HepG2 (cell line): ENCODE data around the gene HAGH. TPM values are rescaled to one million over a fixed set of nuclear protein-coding genes. Genes with fewer than 3 reads are reported as not detected.

ENCODE experiments used
- ARID4A ChIP-seq: sonication (generic); formaldehyde crosslinking; IDR thresholded peaks from 2 replicates; pipeline ENCODE4 v1.5.0; 2020; ENCODE audit warnings: mild to moderate bottlenecking, missing genetic modification reagents, borderline replicate concordance
- ATF7-NPFF ChIP-seq: sonication (generic); formaldehyde crosslinking; IDR thresholded peaks from 2 replicates; pipeline ENCODE4 v1.8.1; 2023; ENCODE audit warnings: mild to moderate bottlenecking, low read depth, missing genetic modification reagents, moderate library complexity
- FOXA1 ChIP-seq, 2 experiments: fragments of 450-650 bp in 1 of 2; sonication (generic) in 1 of 2; formaldehyde crosslinking in 1 of 2; IDR thresholded peaks; 2 replicates each; pipeline versions ENCODE4 v1.4.0 to v1.6.1; 2016 to 2020; ENCODE audit warnings: missing genetic modification reagents in 1 of 2
- JUNB ChIP-seq: sonication (generic); formaldehyde crosslinking; IDR thresholded peaks from 2 replicates; pipeline ENCODE4 v1.8.0; 2022; ENCODE audit warnings: missing genetic modification reagents, mild to moderate bottlenecking, borderline replicate concordance
- LRRFIP1 ChIP-seq: sonication (generic); formaldehyde crosslinking; conservative IDR thresholded peaks from 2 replicates; pipeline ENCODE4 v1.4.0; 2020; ENCODE audit warnings: missing genetic modification reagents
- MEF2D ChIP-seq: sonication (generic); formaldehyde crosslinking; IDR thresholded peaks from 2 replicates; pipeline ENCODE4 v1.5.1; 2020; ENCODE audit warnings: mild to moderate bottlenecking, missing genetic modification reagents
- NONO ChIP-seq, 2 experiments: fragments of 450-650 bp in 1 of 2; sonication (generic) in 1 of 2; formaldehyde crosslinking in 1 of 2; IDR thresholded peaks in 1 of 2; conservative IDR thresholded peaks in 1 of 2; 2 replicates each; pipeline versions ENCODE4 v1.6.1 to v1.8.0; 2017 to 2022; ENCODE audit warnings: mild to moderate bottlenecking in 1 of 2, missing genetic modification reagents in 1 of 2, moderate library complexity in 1 of 2
- NR2C2 ChIP-seq: sonication (generic); formaldehyde crosslinking; IDR thresholded peaks from 2 replicates; pipeline ENCODE4 v1.4.0; 2020; ENCODE audit warnings: missing genetic modification reagents, mild to moderate bottlenecking, moderate library complexity, borderline replicate concordance
- PHF20 ChIP-seq: sonication (generic); formaldehyde crosslinking; IDR thresholded peaks from 2 replicates; pipeline ENCODE4 v1.5.0; 2020; ENCODE audit warnings: mild to moderate bottlenecking, missing genetic modification reagents
- POGK ChIP-seq: sonication (generic); formaldehyde crosslinking; conservative IDR thresholded peaks from 2 replicates; pipeline ENCODE4 v1.8.0; 2022; ENCODE audit warnings: mild to moderate bottlenecking, moderate library complexity, missing genetic modification reagents
- SIX4 ChIP-seq: sonication (generic); formaldehyde crosslinking; IDR thresholded peaks from 2 replicates; pipeline ENCODE4 v1.4.0; 2020; ENCODE audit warnings: missing genetic modification reagents
- ZMYM2 ChIP-seq: sonication (generic); formaldehyde crosslinking; IDR thresholded peaks from 2 replicates; pipeline ENCODE4 v1.8.0; 2022; ENCODE audit warnings: mild to moderate bottlenecking, missing genetic modification reagents
- ZNF17 ChIP-seq: sonication (generic); formaldehyde crosslinking; IDR thresholded peaks from 2 replicates; pipeline ENCODE4 v1.5.0; 2020; ENCODE audit warnings: mild to moderate bottlenecking, missing genetic modification reagents
- ZNF580 ChIP-seq: IDR thresholded peaks from 2 replicates; pipeline ENCODE4 v1.6.1; 2016; ENCODE audit warnings: low read depth, borderline replicate concordance
- ZNF710 ChIP-seq: sonication (generic); formaldehyde crosslinking; IDR thresholded peaks from 2 replicates; pipeline ENCODE4 v1.5.0; 2020; ENCODE audit warnings: mild to moderate bottlenecking, missing genetic modification reagents, borderline replicate concordance
- ZNF772 ChIP-seq: sonication (generic); formaldehyde crosslinking; IDR thresholded peaks from 2 replicates; pipeline ENCODE4 v1.5.0; 2020; ENCODE audit warnings: mild to moderate bottlenecking, missing genetic modification reagents
- ZNF792 ChIP-seq: IDR thresholded peaks from 2 replicates; pipeline ENCODE4 v1.6.1; 2016
- polyA plus RNA-seq, 8 experiments: library from polyadenylated mRNA; depleted of rRNA in 3 of 8; stranded (reverse) in 7 of 8; unstranded in 1 of 8; fragments of >200 nt; fragmentation: Illumina TruSeq in 4 of 8; extraction: Trizol in 4 of 8; gene quantifications; 2 replicates each; pipeline versions ENCODE4 v1.2.1 to v1.2.3, GENCODE V29; 2011 to 2016; ENCODE audit warnings: low read depth in 4 of 8, missing spikeins in 1 of 8, mixed read lengths in 1 of 8; ENCODE audit not compliant: insufficient read depth in 1 of 8
- total RNA-seq, 5 experiments: library from RNA; depleted of rRNA; stranded (reverse); fragments of >200 nt; fragmentation: Illumina TruSeq; extraction: Trizol; gene quantifications; 2 replicates each; pipeline ENCODE4 v1.2.3, GENCODE V29; 2016; ENCODE audit warnings: low read depth in 1 of 5

HAGH gene
- total and polyA plus RNA-seq, 2 of the 13 experiments (the other 11 are each of a cell fraction or from before 2014, with no cell fraction given) = 70.4 to 95.4 TPM

GRCh38 chr16:1782408-1783264 lies 44.0 kb downstream of the HAGH start, which contains the start of the genes NUBP2 and SPSB3 (continued):
- TF ChIP-seq POGK (CRISPR knock-in tag) (no peak), FOXA1 (IDR thresholded peaks at IDR 0.05) (no peak), FOXA1 (CRISPR knock-in tag; IDR thresholded peaks at IDR 0.05) (no peak; the same call in 1 of the 2 replicates), MEF2D (CRISPR knock-in tag) (no peak), ZMYM2 (CRISPR knock-in tag) (no peak), ZNF792 (peak; percentile 31; the same call in 1 of the 2 replicates), ZNF772 (CRISPR knock-in tag) (peak; percentile 46; the same call in 1 of the 2 replicates), ARID4A (CRISPR knock-in tag) (peak; percentile 76), ATF7-NPFF (CRISPR knock-in tag) (no peak; the same call in 1 of the 2 replicates), NONO (IDR thresholded peaks at IDR 0.05) (no peak), NONO (CRISPR knock-in tag; conservative IDR thresholded peaks at IDR 0.05) (peak; percentile 67), PHF20 (CRISPR knock-in tag) (peak; percentile 93), JUNB (CRISPR knock-in tag) (no peak), ZNF17 (CRISPR knock-in tag) (no peak), ZNF580 (no peak), NR2C2 (CRISPR knock-in tag) (peak; percentile 66; the same call in 1 of the 2 replicates), ZNF710 (CRISPR knock-in tag) (no peak), SIX4 (CRISPR knock-in tag) (no peak), LRRFIP1 (no peak)
